AG04450 (cell line): ENCODE data around the gene SNRNP200. TPM values are rescaled to one million over a fixed set of nuclear protein-coding genes. Genes with fewer than 3 reads are reported as not detected.

Source experiments
- CTCF ChIA-PET: fragments of 300-600, 350-600 bp; formaldehyde crosslinking; extraction: SDS; loops from one replicate; lab custom pipeline; 2022; ENCODE audit warnings: antibody characterized with exemption, inconsistent platforms; lab: Charles Lee
- POLR2A ChIA-PET: fragments of 350-600 bp; formaldehyde crosslinking; extraction: SDS; loops from one replicate; lab custom pipeline; 2021; ENCODE audit warnings: antibody characterized with exemption, inconsistent platforms; lab: Yijun Ruan, JAX
- DNase-seq: peaks from one replicate; pipeline ENCODE4 v3.0.0-alpha.2; 2011; ENCODE audit warnings: low read depth, low spot score
- H3K27ac ChIP-seq: one replicate; pipeline ENCODE4 v1.5.1; 2012; ENCODE audit warnings: low read depth, low read length, control low read depth
- H3K27me3 ChIP-seq: one replicate; pipeline ENCODE4 v1.6.0; 2012; ENCODE audit warnings: low read length; ENCODE audit not compliant: control insufficient read depth, insufficient read depth
- H3K4me3 ChIP-seq: 2 replicates; pipeline ENCODE4 v1.5.1; 2011; ENCODE audit warnings: mild to moderate bottlenecking, low read depth, low read length, control low read depth
- H3K9me3 ChIP-seq: 2 replicates; pipeline ENCODE4 v1.5.1; 2012; ENCODE audit warnings: low read length; ENCODE audit not compliant: control insufficient read depth, insufficient read depth
- CTCF ChIP-seq: IDR thresholded peaks from 2 replicates; pipeline ENCODE4 v1.5.1; 2011; ENCODE audit warnings: low read depth, low read length, control low read depth, inconsistent platforms
- polyA plus RNA-seq: library from polyadenylated mRNA; depleted of rRNA; stranded (reverse); fragments of >200 nt; gene quantifications from 2 replicates; pipeline ENCODE4 v1.2.3, GENCODE V29; 2011; rRNA removed

SNRNP200 gene
- polyA plus RNA-seq, 1 experiment: 99.0 TPM

- POLR2A ChIA-PET: interaction anchor here (0.5 kb wide), 1 partner anchor 119 kb away, joined by 5 read pairs; no protein-coding TSS in a partner anchor
Measured at GRCh38 chr2:96231316-96231715, 74.0 kb downstream of the SNRNP200 start.

GRCh38 chr2:96225016-96225533 is 80.3 kb downstream of the SNRNP200 start:
- Histone ChIP-seq H3K27ac (no peak overlapping the region), H3K4me3 (no peak overlapping the region), H3K9me3 (no peaks in the 10 kb centered on the region), H3K27me3 (no peaks in the 10 kb centered on the region)
- no peak for DNase-seq
- no peak for TF ChIP-seq CTCF
- ChIA-PET CTCF (no interaction called here), POLR2A (no interaction called here)

More at GRCh38 chr2:96231316-96231715, 74.0 kb downstream of the SNRNP200 start:
- Histone ChIP-seq H3K4me3 (no peak overlapping the region), H3K27ac (no peak overlapping the region), H3K9me3 (no peaks in the 10 kb centered on the region), H3K27me3 (no peaks in the 10 kb centered on the region)
- no peak for DNase-seq
- CTCF ChIA-PET: no interaction called here
- TF ChIP-seq CTCF: no peak

Other genes with a start within 250 kb of the SNRNP200 start
- not detected in 2 replicates for gene ADRA2B, start 189.0 kb downstream of the SNRNP200 start, polyA plus RNA-seq
- gene ASTL, start 167.0 kb downstream of the SNRNP200 start, polyA plus RNA-seq: not detected in 2 replicates
- 0.94 and 1.0 TPM in 2 replicates for gene DUSP2, start 160.1 kb downstream of the SNRNP200 start, polyA plus RNA-seq
- 84.2 and 106 TPM in 2 replicates for gene STARD7, start 96.7 kb downstream of the SNRNP200 start, polyA plus RNA-seq
- 45.3 and 48.7 TPM in 2 replicates for gene TMEM127, start 39.5 kb downstream of the SNRNP200 start, polyA plus RNA-seq
- gene CIAO1, start 39.3 kb downstream of the SNRNP200 start, polyA plus RNA-seq: 65.2 and 77.0 TPM in 2 replicates
- gene ITPRIPL1, start 19.8 kb upstream of the SNRNP200 start, polyA plus RNA-seq: 3.4 and 3.7 TPM in 2 replicates
- 5.8 and 7.2 TPM in 2 replicates for gene NCAPH, start 30.2 kb upstream of the SNRNP200 start, polyA plus RNA-seq
- not detected in 2 replicates for gene NEURL3, start 199.8 kb upstream of the SNRNP200 start, polyA plus RNA-seq
- gene ARID5A, start 231.2 kb upstream of the SNRNP200 start, polyA plus RNA-seq: 3.1 and 5.0 TPM in 2 replicates